ENCODE data around the gene OPCML. TPM values are rescaled to one million over a fixed set of nuclear protein-coding genes. Genes with fewer than 3 reads are reported as not detected.

The OPCML gene
- total and polyA plus RNA-seq, 2 donors (not counting 1 experiment from before 2014, with no cell fraction given): 0.99 to 2.8 TPM

DNA sequence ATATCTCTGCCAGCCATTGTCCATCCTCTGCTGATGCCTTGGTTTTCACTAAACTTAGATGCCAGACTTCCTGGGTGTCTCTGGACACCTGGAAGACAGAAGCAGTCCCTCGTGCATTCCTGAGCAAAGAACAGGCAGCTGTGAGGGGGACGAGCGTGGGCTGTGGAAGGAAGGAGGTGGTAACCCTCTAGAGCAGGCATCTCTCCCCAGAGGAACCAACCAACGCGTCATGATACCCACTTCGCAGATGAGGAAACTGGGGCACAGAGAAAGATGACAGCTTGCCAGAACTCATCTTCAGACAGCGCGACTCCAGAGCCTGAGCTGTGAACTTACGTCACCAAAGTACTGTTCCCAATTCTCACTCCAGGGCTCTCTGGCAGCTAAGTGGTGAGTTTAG lies 123.4 kb downstream of the OPCML start:
- TF ChIP-seq EZH2 (IDR thresholded peaks at IDR 0.05; ENCODE audit: low read length, missing control alignments): no peak
- Histone ChIP-seq H3K27ac (ENCODE audit: insufficient read depth, low read length) (no peak overlapping the region), H3K79me2 (ENCODE audit: control insufficient read depth, insufficient read depth, low read length) (no peaks in the 10 kb centered on the region), H3K4me3 (replicated peaks in 1 of 4; ENCODE audit: control extremely low read depth in 1 of 4, insufficient read depth in 1 of 4, low read depth in 3 of 4, low read length in 4 of 4) (no peak overlapping the region), H3K4me2 (ENCODE audit: extremely low read depth, insufficient read depth, low read length) (no peak overlapping the region), H4K20me1 (ENCODE audit: control insufficient read depth, extremely low read depth, insufficient read depth, low read length) (no peaks in the 10 kb centered on the region), H3K9me3 (ENCODE audit: control insufficient read depth, insufficient read depth, low read depth, low read length) (no peaks in the 10 kb centered on the region), H3K4me1 (ENCODE audit: control insufficient read depth, extremely low read depth, insufficient read depth, low read length) (no peaks in the 10 kb centered on the region), H2AFZ (ENCODE audit: low read length) (no peak overlapping the region), H3K36me3 (ENCODE audit: control insufficient read depth, insufficient read depth, low read length) (no peaks in the 10 kb centered on the region), H3K9ac (ENCODE audit: insufficient read depth, low read length) (no peak overlapping the region), H3K27me3 (ENCODE audit: control insufficient read depth, insufficient read depth, low read length) (no peaks in the 10 kb centered on the region)
- no peak for DNase-seq (ENCODE audit: low read depth in 2 of 2)

DNA sequence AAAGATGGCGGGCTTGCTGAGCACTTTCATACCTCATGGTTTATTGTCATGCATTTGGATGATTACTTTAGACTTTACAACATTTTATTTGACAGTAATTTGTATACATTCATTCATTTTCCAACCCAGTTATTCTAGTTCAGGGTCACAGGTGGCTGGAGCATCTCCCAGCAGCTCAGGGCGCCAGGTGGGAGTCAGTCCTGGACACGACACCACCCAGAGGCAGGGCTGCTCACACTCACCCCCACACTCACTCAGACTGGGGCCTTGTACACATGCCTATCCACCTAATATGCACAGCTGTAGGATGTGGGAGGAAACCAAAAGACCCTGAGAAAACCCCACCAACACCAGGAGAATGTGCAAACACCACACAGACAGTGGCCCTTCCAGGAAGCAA lies 123.9 kb downstream of the OPCML start:
- Histone ChIP-seq H3K9ac (ENCODE audit: insufficient read depth, low read length) (no peak overlapping the region), H3K4me3 (replicated peaks in 1 of 4; ENCODE audit: control extremely low read depth in 1 of 4, insufficient read depth in 1 of 4, low read depth in 3 of 4, low read length in 4 of 4) (no peak overlapping the region), H3K27ac (ENCODE audit: insufficient read depth, low read length) (no peak overlapping the region), H2AFZ (ENCODE audit: low read length) (no peak overlapping the region), H3K4me1 (ENCODE audit: control insufficient read depth, extremely low read depth, insufficient read depth, low read length) (no peaks in the 10 kb centered on the region), H4K20me1 (ENCODE audit: control insufficient read depth, extremely low read depth, insufficient read depth, low read length) (no peaks in the 10 kb centered on the region), H3K27me3 (ENCODE audit: control insufficient read depth, insufficient read depth, low read length) (no peaks in the 10 kb centered on the region), H3K9me3 (ENCODE audit: control insufficient read depth, insufficient read depth, low read depth, low read length) (no peaks in the 10 kb centered on the region), H3K79me2 (ENCODE audit: control insufficient read depth, insufficient read depth, low read length) (no peaks in the 10 kb centered on the region), H3K36me3 (ENCODE audit: control insufficient read depth, insufficient read depth, low read length) (no peaks in the 10 kb centered on the region), H3K4me2 (ENCODE audit: extremely low read depth, insufficient read depth, low read length) (no peak overlapping the region)
- no peak for DNase-seq (ENCODE audit: low read depth in 2 of 2)
- TF ChIP-seq EZH2 (IDR thresholded peaks at IDR 0.05; ENCODE audit: low read length, missing control alignments): no peak
- TF ChIP-seq, protein P1, sequence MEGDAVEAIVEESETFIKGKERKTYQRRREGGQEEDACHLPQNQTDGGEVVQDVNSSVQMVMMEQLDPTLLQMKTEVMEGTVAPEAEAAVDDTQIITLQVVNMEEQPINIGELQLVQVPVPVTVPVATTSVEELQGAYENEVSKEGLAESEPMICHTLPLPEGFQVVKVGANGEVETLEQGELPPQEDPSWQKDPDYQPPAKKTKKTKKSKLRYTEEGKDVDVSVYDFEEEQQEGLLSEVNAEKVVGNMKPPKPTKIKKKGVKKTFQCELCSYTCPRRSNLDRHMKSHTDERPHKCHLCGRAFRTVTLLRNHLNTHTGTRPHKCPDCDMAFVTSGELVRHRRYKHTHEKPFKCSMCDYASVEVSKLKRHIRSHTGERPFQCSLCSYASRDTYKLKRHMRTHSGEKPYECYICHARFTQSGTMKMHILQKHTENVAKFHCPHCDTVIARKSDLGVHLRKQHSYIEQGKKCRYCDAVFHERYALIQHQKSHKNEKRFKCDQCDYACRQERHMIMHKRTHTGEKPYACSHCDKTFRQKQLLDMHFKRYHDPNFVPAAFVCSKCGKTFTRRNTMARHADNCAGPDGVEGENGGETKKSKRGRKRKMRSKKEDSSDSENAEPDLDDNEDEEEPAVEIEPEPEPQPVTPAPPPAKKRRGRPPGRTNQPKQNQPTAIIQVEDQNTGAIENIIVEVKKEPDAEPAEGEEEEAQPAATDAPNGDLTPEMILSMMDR (conservative IDR thresholded peaks at IDR 0.05 in 1 of 2, IDR thresholded peaks at IDR 0.05 in 1 of 2; ENCODE audit: low read depth in 1 of 2, low read length in 2 of 2): no peak

DNA sequence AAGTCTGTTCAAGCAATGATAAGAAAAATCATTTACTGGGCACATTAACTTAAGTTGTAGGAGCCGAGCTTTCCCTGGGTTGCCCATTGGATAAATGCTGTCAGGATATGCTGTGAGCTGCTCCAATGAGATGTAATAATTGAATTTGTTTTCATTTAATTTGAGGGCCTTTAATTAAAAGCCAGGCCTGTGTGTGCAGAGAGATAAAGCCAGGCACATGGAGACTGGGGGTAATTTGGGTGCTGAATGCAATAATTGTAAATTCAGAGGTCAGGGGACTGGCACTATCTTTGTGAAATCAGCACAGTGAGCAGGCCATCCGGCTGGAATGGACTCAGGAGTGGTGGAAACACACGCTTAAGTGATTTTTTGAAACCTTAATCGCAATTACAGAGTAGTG lies 125.8 kb downstream of the OPCML start:
- H4K20me1 ChIP-seq (ENCODE audit: control insufficient read depth, extremely low read depth, insufficient read depth, low read length): no peaks in the 10 kb centered on the region
- TF ChIP-seq, protein P1 (conservative IDR thresholded peaks at IDR 0.05 in 1 of 2, IDR thresholded peaks at IDR 0.05 in 1 of 2; ENCODE audit: low read depth in 1 of 2, low read length in 2 of 2): no peak
- TF ChIP-seq EZH2 (IDR thresholded peaks at IDR 0.05; ENCODE audit: low read length, missing control alignments): no peak
- no peak overlapping the region for H3K9ac ChIP-seq (ENCODE audit: insufficient read depth, low read length)
- H3K9me3 ChIP-seq (ENCODE audit: control insufficient read depth, insufficient read depth, low read depth, low read length): no peaks in the 10 kb centered on the region
- no peaks in the 10 kb centered on the region for H3K79me2 ChIP-seq (ENCODE audit: control insufficient read depth, insufficient read depth, low read length)
- H3K27ac ChIP-seq (ENCODE audit: insufficient read depth, low read length): no peak overlapping the region
- H3K27me3 ChIP-seq (ENCODE audit: control insufficient read depth, insufficient read depth, low read length): no peaks in the 10 kb centered on the region
- no peak for DNase-seq (ENCODE audit: low read depth in 2 of 2)
- H3K4me3 ChIP-seq (replicated peaks in 1 of 4; ENCODE audit: control extremely low read depth in 1 of 4, insufficient read depth in 1 of 4, low read depth in 3 of 4, low read length in 4 of 4): no peak overlapping the region
- H3K4me1 ChIP-seq (ENCODE audit: control insufficient read depth, extremely low read depth, insufficient read depth, low read length): no peaks in the 10 kb centered on the region
- H2AFZ ChIP-seq (ENCODE audit: low read length): no peak overlapping the region
- no peak overlapping the region for H3K4me2 ChIP-seq (ENCODE audit: extremely low read depth, insufficient read depth, low read length)
- no peaks in the 10 kb centered on the region for H3K36me3 ChIP-seq (ENCODE audit: control insufficient read depth, insufficient read depth, low read length)
